Stimulated activated CD8-positive, alpha-beta memory T cell treated with anti-CD3 and anti-CD28 coated beads, Interleukin-15, amount 100 ng/mL, for 1 hour (primary cell): Measurements from ENCODE around the gene PUM1.
"Not testable (repeated sequence)": the region's sequence is repeated elsewhere in the genome, so short reads cannot be mapped to it uniquely, and the experiment has no call there.

Source experiments
- DNase-seq: peaks from one replicate; pipeline ENCODE4 v3.0.0-alpha.2; 2020; ENCODE audit warnings: low read depth

The PUM1 gene, protein sequence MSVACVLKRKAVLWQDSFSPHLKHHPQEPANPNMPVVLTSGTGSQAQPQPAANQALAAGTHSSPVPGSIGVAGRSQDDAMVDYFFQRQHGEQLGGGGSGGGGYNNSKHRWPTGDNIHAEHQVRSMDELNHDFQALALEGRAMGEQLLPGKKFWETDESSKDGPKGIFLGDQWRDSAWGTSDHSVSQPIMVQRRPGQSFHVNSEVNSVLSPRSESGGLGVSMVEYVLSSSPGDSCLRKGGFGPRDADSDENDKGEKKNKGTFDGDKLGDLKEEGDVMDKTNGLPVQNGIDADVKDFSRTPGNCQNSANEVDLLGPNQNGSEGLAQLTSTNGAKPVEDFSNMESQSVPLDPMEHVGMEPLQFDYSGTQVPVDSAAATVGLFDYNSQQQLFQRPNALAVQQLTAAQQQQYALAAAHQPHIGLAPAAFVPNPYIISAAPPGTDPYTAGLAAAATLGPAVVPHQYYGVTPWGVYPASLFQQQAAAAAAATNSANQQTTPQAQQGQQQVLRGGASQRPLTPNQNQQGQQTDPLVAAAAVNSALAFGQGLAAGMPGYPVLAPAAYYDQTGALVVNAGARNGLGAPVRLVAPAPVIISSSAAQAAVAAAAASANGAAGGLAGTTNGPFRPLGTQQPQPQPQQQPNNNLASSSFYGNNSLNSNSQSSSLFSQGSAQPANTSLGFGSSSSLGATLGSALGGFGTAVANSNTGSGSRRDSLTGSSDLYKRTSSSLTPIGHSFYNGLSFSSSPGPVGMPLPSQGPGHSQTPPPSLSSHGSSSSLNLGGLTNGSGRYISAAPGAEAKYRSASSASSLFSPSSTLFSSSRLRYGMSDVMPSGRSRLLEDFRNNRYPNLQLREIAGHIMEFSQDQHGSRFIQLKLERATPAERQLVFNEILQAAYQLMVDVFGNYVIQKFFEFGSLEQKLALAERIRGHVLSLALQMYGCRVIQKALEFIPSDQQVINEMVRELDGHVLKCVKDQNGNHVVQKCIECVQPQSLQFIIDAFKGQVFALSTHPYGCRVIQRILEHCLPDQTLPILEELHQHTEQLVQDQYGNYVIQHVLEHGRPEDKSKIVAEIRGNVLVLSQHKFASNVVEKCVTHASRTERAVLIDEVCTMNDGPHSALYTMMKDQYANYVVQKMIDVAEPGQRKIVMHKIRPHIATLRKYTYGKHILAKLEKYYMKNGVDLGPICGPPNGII

DNA sequence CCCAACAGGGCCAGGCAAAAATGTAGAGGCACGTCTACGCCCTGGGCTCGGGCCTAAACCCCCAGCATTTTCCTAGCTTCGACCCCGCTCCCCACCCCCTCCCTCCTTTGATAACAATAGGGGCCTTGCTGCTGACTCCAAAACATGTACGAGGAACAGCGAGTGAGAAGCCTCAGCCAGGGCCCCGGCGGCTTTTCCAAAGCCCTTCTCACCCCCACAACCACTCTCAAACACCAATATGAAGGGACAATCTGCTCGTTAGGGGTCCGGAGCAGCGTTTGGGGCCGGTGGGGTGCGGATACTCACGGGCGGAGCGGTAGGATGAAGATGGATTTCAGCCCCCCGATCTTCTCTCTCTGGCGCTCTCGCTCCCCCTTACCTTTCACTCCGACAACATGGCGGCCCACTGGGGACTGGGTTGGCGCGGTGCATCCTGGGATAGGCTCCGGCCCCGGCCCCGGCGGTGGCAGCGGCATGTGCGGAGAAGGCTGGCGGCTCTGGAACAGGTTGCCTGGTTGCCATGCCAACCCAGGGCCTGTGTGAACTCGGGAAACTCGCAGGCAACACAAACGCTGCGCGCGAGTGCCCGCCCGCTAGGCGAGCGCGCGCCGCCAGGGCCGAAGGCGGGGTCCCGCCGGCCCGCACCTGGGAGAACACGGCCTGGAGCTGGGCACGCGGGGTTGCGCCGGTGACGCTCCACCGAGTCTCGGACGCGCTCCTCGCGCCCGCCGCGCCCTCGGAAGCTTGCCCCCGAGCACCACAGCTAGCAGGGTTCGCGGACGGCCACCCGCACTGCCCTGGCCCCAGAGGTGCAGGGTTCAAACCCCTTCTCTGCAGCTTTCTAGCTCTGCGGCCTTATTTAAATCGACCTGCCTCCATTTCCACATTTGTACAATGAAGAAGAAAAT lies at the start of gene PUM1:
TSS of gene PUM1 (minus strand) at position 408 of the 908 bp plus-strand sequence. CDS start 6,151 bp downstream, outside the sequence.
- peak; percentile 97 for DNase-seq

DNA sequence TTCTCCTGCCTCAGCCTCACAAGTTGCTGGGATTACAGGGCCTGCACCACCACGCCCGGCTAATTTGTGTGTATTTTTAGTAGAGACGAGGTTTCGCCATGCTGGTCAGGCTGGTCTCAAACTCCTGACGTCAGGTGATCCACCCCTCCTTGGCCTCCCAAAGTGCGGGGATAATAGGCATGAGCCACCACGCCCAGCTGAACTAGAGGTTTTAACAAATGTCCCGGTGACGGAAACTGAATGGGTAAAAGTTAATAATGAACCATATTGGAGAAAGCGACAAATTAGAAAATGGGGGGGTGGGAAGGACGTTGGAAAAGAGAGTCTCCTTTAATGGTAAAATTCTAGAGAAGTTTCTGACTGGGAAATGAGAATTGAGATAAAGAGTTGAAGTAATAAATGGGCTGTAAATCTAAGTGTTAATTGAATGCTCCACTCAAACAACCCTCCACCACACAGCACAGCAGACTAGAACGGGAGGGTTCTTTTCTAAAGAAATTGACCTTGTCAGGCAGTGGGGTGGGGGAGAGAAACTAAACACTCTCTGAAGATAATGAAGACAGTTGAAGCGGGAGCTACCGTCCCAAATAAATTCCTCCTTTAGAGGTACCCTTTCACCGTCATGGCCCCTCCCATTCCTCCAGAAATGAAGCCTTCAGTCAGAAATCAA lies 46.9 kb upstream of the PUM1 start:
- DNase-seq, result no peak

DNA sequence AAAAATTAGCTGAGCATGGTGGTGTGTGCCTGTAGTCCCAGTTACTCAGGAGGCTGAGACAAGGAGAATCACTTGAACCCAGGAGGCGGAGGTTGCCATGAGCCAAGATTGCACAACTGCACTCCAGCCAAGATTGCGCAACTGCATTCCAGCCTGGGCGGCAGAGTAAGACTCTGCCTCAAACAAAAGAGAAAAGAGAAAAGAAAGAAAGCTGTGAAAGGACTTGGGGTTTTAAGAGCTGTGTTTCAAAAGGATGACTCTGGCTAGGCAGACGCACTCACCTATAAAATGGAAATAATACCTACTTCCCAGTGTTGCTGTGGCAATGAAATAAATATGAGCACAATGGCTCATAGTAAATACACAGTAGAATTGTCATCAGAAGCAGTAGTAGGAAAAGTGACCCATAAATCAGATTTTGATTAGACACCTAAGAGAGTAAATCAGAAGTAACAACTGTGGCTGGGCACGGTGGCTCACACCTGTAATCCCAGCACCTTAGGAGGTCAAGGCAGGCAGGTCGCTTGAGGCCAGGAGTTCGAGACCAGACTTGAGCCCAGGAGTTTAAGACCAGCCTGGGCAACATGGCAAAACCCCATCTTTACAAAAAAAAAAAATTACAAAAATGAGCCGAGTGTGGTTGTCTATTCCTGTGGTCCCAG lies 45.9 kb upstream of the PUM1 start:
- no peak for DNase-seq

DNA sequence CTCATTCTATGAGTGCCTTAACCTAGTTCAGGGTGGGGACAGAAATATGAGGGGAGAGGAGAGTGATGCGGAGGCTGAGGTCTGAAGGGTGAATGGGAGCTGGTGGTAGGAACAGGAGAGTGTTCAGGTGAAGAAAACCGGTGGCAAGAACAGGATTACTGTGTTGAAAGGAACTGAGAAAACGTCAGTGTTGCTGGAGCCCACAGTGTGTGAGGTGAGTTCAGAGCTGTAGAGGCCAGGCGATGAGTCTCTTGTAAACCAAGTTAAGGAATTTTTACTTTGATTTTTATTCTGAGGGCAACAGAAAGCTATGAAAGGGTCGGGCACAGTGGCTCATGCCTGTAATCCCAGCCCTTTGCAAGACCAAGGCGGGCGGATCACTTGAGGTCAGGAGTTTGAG lies 45.3 kb upstream of the PUM1 start:
- DNase-seq, result no peak

DNA sequence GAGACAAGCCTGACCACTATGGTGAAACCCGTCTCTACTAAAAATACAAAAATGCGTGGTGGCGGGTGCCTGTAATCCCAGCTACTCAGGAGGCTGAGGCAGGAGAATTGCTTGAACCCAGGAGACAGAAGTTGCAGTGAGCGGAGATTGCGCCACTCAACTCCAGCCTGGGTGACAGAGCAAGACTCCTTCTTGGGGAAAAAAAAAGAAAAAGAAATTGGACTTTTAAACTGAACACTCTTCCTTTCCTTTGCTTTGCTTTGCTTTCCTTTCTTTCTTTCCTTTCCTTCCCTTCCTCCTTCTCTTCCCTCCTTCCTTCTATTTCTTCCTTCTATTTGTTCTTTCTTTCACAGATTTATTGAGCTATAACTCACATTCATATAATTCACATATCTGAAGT lies 43.3 kb upstream of the PUM1 start:
- no peak for DNase-seq

DNA sequence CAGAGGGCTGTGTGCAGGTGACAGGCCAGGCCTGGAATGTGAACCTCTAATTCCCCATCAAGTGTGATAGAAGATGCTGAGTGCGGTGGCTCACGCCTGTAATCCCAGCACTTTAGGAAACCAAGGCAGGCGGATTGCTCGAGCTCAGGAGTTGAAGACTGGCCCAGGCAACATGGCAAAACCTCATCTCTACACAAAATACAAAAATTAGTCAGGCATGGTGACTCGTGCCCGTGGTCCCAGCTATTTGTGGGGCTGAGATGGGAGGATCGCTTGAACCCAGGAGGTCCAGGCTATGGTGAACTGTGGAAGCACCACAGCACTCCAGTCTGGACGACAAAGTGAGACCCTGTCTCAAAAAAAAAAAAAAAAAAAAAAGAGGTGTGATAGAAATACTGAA lies 40.1 kb upstream of the PUM1 start:
- no peak for DNase-seq

DNA sequence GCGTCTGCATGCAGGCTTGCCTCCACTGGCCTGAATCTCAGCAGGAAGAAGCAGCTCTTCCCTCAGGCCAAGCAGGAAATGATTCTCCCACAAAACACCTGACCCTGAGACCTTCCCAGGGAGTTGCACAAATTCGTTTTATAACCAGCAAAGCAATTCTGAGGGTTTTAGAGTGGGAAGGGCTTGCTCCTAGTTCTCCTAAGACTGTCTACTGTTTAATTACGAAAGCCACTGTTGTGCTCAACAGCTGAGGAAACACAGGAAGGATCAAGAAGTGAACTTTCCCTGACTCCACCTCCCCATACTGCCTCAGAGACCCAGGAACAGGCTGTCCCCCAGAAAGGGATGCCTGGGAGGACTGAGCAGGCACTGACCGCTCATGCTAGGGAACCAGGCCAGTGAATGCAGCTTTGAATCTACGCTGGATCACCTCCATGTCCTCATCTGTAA lies 37.0 kb upstream of the PUM1 start:
- DNase-seq, result no peak

DNA sequence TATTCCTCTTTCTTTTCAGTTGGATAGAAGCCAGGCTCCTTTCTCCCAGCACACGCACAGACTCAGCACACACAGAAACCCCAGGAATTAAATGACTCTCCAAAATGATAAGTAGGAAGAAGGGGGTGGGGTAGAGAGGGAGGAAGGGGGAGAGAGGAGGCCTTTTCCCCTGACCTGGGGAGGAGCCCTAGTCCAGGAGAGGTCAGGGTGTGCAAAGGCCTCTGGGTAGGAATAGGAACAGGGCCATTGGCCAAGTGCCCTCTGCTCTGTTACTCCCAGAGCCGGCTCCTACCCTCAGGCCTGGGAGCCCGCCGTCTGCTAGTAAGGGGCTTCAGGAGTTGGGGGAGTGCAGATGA lies 35.6 kb upstream of the PUM1 start:
- DNase-seq, result no peak

DNA sequence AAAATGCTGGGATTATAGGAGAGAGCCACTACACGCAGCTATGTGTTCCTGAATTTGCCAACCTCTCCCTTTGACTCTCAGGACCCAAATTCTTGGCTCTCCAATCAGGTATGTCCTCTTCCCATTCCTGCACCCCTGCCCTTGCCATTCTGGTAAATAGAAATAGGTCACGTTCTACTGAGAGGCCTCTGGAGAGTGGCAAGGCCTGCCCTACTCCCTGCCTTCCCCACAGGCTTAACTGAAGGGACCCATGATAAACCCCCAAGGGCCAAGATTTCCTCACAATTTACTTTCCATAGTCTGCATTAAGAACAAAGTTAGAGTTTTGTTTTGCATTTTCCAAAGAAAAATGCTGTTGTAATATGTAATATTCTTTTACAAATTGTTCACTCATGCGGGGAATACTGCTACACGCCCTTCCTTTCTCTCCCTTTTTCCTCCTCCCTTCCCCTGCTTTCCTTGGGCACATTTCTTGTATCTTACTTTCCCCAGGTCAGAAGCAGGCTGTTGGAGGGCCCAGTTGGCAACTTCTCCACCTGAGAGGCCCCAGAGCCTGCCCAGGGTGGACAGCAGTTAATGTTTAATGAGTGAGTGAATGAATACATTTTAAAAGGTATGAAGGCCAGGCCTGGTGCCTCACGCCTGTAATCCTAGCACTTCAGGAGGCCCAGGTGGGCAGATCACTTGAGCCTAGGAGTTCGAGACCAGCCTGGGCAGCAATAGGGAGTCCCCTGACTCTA lies 33.9 kb upstream of the PUM1 start:
- DNase-seq, result no peak

DNA sequence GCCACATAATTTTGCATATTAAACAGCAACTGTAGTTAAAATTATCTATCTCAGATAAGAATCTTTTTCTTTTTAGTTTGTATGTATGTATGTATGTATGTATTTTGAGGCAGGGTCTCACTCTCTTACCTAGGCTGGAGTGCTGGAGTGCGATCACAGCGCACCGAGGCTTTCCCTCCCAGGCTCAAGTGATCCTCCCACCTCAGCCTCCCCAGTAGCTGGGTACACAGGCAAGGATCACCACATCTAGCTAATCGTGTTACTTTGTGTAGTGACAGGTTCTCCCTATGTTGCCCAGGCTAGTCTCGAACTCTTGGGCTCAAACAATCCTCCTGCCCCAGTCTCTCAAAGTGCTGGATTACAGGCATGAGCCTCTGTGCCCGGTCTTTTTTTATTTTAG lies 30.5 kb upstream of the PUM1 start:
- no peak for DNase-seq

DNA sequence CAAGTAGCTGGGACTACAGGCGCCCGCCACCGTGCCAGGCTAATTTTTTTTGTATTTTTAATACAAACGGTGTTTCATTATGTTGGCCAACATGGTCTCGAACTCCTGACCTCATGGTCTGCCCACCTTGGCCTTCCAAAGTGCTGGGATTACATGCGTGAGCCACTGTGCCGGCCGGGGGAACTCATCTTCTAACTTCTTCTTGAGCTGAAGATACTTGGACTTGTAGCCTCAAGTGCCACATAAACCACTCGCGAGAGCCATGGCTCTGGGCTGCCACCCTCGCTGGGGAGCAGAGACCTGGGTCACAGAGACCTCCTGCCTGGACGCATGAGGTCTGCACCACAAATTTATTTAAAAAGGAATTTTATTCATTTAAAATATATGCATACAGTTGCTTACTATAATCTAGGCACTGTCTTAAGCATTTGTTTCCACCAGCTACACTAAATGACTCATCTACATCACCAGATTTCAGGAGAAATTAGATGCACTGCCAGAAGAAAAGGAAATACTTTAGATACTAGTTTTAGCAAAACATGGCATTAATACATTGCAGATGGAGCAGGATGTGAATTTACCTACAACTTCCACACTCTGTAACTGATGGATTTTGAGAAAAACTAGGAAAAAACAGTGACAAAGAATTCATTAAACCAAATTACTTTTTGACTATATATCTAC lies 29.9 kb upstream of the PUM1 start:
- no peak for DNase-seq

DNA sequence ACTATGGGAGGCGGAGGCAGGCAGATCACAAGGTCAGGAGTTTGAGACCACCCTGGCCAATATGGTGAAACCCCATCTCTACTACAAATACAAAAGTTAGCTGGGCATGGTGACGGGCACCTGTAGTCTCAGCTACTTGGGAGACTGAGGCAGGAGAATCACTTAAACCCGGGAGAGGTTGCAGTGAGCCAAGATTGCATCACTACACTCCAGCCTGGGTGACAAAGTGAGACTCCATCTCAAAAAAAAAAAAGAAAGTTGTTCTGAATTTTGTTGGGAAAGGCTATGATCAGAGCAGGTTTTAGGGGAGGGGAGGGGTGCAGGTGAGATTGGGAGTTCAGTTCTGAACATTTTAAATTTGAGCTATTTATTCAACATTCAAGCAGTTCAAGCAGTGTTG lies 22.6 kb upstream of the PUM1 start:
- not testable (repeated sequence) for DNase-seq

DNA sequence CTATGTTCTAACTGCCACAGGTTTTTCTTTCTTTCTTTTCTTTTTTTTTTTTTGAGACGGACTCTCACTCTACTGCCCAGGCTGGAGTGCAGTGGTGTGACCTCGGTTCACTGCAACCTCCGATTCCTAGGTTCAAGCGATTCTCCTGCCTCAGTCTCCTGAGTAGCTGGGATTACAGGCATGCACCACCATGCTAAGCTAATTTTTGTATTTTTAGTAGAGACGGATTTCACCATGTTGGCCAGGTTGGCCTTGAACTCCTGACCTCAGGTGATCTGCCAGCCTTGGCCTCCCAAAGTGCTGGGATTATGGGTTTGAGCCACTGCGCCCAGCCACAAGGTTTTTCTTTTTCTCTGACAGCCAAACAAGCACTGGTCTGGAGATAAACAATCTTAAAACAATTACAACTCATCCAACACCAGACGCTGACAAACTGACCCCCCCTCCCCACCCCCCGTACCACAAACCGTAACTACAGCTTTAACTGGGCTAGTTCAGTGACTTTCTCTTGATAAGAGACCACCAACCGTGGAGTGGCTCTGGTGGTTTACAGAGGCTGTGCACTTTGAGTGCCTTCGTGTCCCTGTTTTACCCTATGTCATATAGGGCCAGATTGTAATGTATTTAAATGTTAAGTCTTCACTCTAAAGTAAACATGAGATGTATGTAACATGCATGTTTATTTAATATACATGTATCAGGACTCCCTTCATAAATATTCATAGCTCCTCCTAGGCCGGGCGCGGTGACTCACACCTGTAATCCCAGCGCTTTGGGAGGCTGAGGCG lies 19.5 kb upstream of the PUM1 start:
- DNase-seq, result no peak

DNA sequence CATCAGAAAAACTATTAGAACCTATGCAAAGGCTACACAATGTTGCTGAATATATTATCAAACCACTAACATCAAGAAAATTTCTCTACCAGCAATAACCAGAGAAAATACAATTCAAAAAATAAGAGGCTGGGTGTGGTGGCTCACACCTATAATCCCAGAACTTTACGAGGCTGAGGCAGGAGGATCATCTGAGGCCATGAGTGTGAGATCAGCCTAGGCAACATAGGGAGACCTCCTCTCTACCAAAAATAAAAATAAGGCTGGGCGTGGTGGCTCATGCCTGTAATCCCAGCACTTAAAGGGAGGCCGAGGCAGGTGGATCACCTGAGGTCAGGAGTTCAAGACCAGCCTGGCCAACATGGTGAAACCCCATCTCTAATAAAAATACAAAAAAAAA lies 16.9 kb upstream of the PUM1 start:
- DNase-seq, result no peak

DNA sequence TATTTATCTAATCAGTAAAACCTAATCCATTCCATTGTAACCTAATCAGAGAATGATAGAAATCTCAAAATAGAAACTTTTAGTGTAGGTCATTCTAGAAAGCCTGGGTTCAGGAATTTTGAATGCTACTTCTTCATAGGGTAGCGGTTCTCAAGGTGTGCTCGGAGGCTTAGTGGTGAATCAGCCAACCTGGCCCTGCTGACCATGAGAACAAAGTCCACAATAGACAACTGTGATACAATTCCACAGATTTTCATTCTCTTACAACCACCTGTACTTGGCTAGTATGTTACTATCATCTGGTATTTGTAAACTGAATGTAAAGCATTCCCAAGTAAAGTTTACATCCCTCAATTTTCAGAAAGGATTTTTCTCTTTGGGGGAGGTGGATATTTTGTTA lies 7.5 kb upstream of the PUM1 start:
- DNase-seq, result no peak

DNA sequence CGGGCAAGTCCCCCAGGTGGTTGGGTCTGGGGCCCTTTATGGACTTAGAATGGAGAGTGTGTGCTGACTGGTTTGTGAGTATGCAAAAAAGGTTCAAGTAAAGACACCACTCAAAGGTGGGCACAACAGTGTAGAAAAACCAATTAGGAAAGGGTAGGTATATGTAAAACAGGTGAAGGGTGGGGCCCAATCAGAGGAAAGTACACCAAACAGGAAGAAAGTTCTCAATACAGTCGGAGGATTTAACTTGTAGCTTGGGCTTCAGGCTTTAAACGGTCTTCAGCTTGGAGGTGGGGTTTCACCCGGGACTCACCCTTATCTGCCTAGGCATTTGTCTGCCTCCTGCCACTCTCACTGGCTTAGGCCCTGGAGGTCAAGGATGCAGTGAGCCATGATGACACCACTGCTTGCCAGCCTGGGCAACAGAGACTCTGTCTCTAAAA lies 6.8 kb upstream of the PUM1 start:
- DNase-seq, result no peak

DNA sequence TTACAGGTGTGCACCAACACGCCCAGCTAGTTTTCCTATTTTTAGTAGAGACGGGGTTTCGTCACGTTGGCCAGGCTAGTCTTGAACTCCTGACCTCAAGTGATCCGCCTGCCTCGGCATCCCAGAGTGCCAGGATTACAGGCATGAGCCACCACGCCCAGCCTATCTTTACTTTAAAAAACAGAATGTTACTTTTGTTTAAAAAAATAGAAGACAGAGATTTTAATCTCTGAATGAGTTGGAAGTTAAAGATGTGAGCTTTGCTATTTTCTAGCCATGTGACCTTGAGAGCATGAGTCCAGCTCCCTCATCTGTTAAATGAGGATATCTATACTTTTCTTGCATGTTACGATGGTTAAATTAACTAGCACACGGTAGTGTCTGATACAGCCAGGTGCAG lies 3.9 kb upstream of the PUM1 start:
- DNase-seq, result no peak

DNA sequence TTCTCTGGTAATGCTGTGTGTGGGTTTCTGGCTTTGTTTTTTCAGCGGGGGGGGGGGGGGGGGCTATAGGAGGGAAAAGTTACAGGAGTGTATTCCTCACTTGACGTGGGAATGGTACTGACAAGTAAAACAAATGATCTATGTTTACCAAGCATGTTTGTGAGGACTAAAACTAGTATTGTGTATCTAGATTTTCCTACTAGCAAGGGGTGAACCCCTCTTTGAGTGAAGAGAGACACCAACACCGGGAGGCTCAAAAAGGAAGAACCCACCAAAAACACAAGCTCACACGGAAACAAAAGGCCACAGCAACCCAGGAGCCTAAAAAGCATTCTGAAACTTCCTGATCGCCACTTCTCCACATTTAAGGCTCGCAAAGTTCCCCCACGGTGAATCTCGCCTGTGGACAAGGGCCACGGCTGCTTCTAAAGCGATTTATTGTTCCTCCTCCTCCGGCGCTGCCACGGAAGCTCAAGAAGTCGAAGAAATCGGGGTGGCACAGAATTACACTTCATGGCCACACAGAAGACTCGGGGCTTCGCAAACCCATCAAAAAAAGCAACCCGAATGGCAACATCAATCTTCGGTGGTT lies 703 bp downstream of the PUM1 start:
- no peak for DNase-seq
